H1 (cell line): Measurements from ENCODE around the gene ACER3. TPM values are rescaled to one million over a fixed set of nuclear protein-coding genes. Genes with fewer than 3 reads are reported as not detected.

Experiments
- CTCF ChIA-PET: fragments of 300-600 bp; sonication (Branson Sonifier 250); formaldehyde crosslinking; loops from one replicate; lab custom pipeline; 2021; ENCODE audit not compliant: partially characterized antibody; lab: Charles Lee
- POLR2A ChIA-PET: fragments of 300-600 bp; sonication (Branson Sonifier 250); formaldehyde crosslinking; loops from one replicate; lab custom pipeline; 2021; ENCODE audit warnings: inconsistent platforms; ENCODE audit not compliant: partially characterized antibody; lab: Charles Lee
- DNase-seq, 2 experiments: peaks; one replicate each; pipeline versions ENCODE4 v3.0.0 to v3.0.0-alpha.2; 2010 to 2022; ENCODE audit warnings: low spot score in 2 of 2, low read depth in 1 of 2, mixed read lengths in 1 of 2
- FAIRE-seq: peaks from 2 replicates; lab custom pipeline; 2011; peaks lifted over from hg19 to GRCh38; lab: Jason Lieb, UNC
- H2AFZ ChIP-seq: 2 replicates; pipeline ENCODE4 v1.8.1; 2012; ENCODE audit warnings: low read length, inconsistent platforms
- H2AK5ac ChIP-seq: 2 replicates; pipeline ENCODE4 v1.6.1; 2013; ENCODE audit warnings: low read depth, low read length
- H2BK120ac ChIP-seq: replicated peaks from 2 replicates; pipeline ENCODE3; 2013; ENCODE audit warnings: low read depth, low read length, inconsistent platforms
- H2BK12ac ChIP-seq: 2 replicates; pipeline ENCODE4 v1.6.1; 2013; ENCODE audit warnings: low read depth, low read length
- H2BK15ac ChIP-seq: 2 replicates; pipeline ENCODE4 v1.6.1; 2013; ENCODE audit warnings: low read length
- H2BK20ac ChIP-seq: 2 replicates; pipeline ENCODE4 v1.6.1; 2013; ENCODE audit warnings: low read length
- H2BK5ac ChIP-seq: 2 replicates; pipeline ENCODE4 v1.6.1; 2013; ENCODE audit warnings: low read depth, low read length
- H3K14ac ChIP-seq: 2 replicates; pipeline ENCODE4 v1.6.1; 2013; ENCODE audit warnings: inconsistent platforms; ENCODE audit not compliant: insufficient read length
- H3K18ac ChIP-seq: 2 replicates; pipeline ENCODE4 v1.6.1; 2013; ENCODE audit warnings: low read length; ENCODE audit errors: extremely low read depth
- H3K23ac ChIP-seq: 2 replicates; pipeline ENCODE4 v1.6.1; 2013; ENCODE audit warnings: inconsistent platforms; ENCODE audit not compliant: insufficient read length
- H3K23me2 ChIP-seq: 2 replicates; pipeline ENCODE4 v1.6.1; 2013; ENCODE audit warnings: low read depth, low read length
- H3K27ac ChIP-seq: 2 replicates; pipeline ENCODE4 v1.6.1; 2011; ENCODE audit warnings: low read depth, low read length, inconsistent platforms
- H3K27me3 ChIP-seq, 4 experiments: replicated peaks in 1 of 4; 1 replicate in 1 of 4; 2 replicates in 3 of 4; pipeline versions ENCODE4 v1.6.1 to v1.8.1; 2011 to 2013; ENCODE audit warnings: low read length in 3 of 4, mild to moderate bottlenecking in 3 of 4, inconsistent platforms in 2 of 4, mixed read lengths in 2 of 4, moderate library complexity in 1 of 4; ENCODE audit not compliant: control insufficient read depth in 3 of 4, insufficient read depth in 3 of 4; ENCODE audit errors: extremely low read depth in 1 of 4
- H3K36me3 ChIP-seq, 4 experiments: 2 replicates each; pipeline versions ENCODE4 v1.6.1 to v1.8.1; 2011 to 2013; ENCODE audit warnings: mild to moderate bottlenecking in 4 of 4, low read length in 3 of 4, moderate library complexity in 2 of 4, control low read depth in 1 of 4, inconsistent platforms in 1 of 4; ENCODE audit not compliant: insufficient read depth in 4 of 4, control insufficient read depth in 2 of 4
- H3K4ac ChIP-seq: replicated peaks from 2 replicates; pipeline ENCODE3; 2013; ENCODE audit warnings: low read length, low read depth, mixed read lengths, inconsistent platforms; ENCODE audit not compliant: insufficient read length
- H3K4me1 ChIP-seq, 4 experiments: replicated peaks in 1 of 4; 1 replicate in 1 of 4; 2 replicates in 3 of 4; pipeline versions ENCODE4 v1.6.1 to v1.8.1; 2011 to 2013; ENCODE audit warnings: low read length in 3 of 4, inconsistent platforms in 2 of 4, mixed read lengths in 1 of 4; ENCODE audit not compliant: insufficient read depth in 4 of 4, control insufficient read depth in 3 of 4
- H3K4me2 ChIP-seq, 2 experiments: 2 replicates each; pipeline versions ENCODE4 v1.6.1 to v1.8.1; 2011 to 2013; ENCODE audit warnings: low read depth in 2 of 2, low read length in 2 of 2, control low read depth in 1 of 2, inconsistent platforms in 1 of 2, mild to moderate bottlenecking in 1 of 2; ENCODE audit not compliant: insufficient read depth in 1 of 2
- H3K4me3 ChIP-seq, 4 experiments: fragments of 200-600, 300-600 bp in 1 of 4; sonication (generic), shearing (Covaris generic), sonication (Bioruptor Twin) in 1 of 4; 2 replicates each; pipeline versions ENCODE4 v1.5.1 to v1.8.1; 2011 to 2016; ENCODE audit warnings: low read length in 4 of 4, low read depth in 3 of 4, control low read depth in 2 of 4, inconsistent platforms in 2 of 4, mild to moderate bottlenecking in 2 of 4, mixed read lengths in 1 of 4, moderate library complexity in 1 of 4; ENCODE audit not compliant: insufficient read depth in 2 of 4; ENCODE audit errors: extremely low read depth in 1 of 4
- H3K56ac ChIP-seq: replicated peaks from 2 replicates; pipeline ENCODE3; 2013; ENCODE audit warnings: low read depth, mild to moderate bottlenecking, mixed read lengths, low read length, inconsistent platforms; ENCODE audit not compliant: insufficient read length
- H3K79me1 ChIP-seq: 2 replicates; pipeline ENCODE4 v1.6.1; 2013; ENCODE audit warnings: low read depth, low read length, control low read depth
- H3K79me2 ChIP-seq, 2 experiments: 2 replicates each; pipeline versions ENCODE4 v1.6.1 to v1.8.1; 2012 to 2013; ENCODE audit warnings: low read length in 2 of 2, mild to moderate bottlenecking in 2 of 2, inconsistent platforms in 1 of 2; ENCODE audit not compliant: insufficient read depth in 2 of 2, control insufficient read depth in 1 of 2
- H3K9ac ChIP-seq, 4 experiments: replicated peaks in 1 of 4; 1 replicate in 1 of 4; 2 replicates in 3 of 4; pipeline versions ENCODE4 v1.6.1 to v1.8.1; 2011 to 2013; ENCODE audit warnings: low read depth in 3 of 4, low read length in 3 of 4, control low read depth in 2 of 4, mild to moderate bottlenecking in 2 of 4, moderate library complexity in 2 of 4, inconsistent platforms in 1 of 4; ENCODE audit errors: extremely low read depth in 1 of 4
- H3K9me3 ChIP-seq, 2 experiments: 2 replicates each; pipeline versions ENCODE4 v1.6.1 to v1.8.1; 2012 to 2013; ENCODE audit warnings: mild to moderate bottlenecking in 2 of 2, moderate library complexity in 2 of 2, control low read depth in 1 of 2, inconsistent platforms in 1 of 2, low read depth in 1 of 2, low read length in 1 of 2, mixed read lengths in 1 of 2; ENCODE audit not compliant: insufficient read depth in 2 of 2
- H4K20me1 ChIP-seq, 2 experiments: replicated peaks in 1 of 2; 2 replicates each; pipeline versions ENCODE3 to v1.8.1; 2011 to 2013; ENCODE audit warnings: inconsistent platforms in 2 of 2, low read length in 2 of 2, mild to moderate bottlenecking in 1 of 2; ENCODE audit not compliant: insufficient read depth in 2 of 2, control insufficient read depth in 1 of 2
- H4K5ac ChIP-seq: 2 replicates; pipeline ENCODE4 v1.6.1; 2013; ENCODE audit warnings: low read length, low read depth, mixed read lengths, inconsistent platforms; ENCODE audit not compliant: insufficient read length
- H4K8ac ChIP-seq: 2 replicates; pipeline ENCODE4 v1.8.0; 2013; ENCODE audit warnings: mild to moderate bottlenecking, moderate library complexity, low read length, inconsistent platforms; ENCODE audit not compliant: insufficient read depth; ENCODE audit errors: extremely low read depth
- H4K91ac ChIP-seq: replicated peaks from 2 replicates; pipeline ENCODE3; 2013; ENCODE audit warnings: low read length, mixed read lengths, inconsistent platforms; ENCODE audit not compliant: insufficient read length
- NANOG ChIP-seq: IDR thresholded peaks from 2 replicates; pipeline ENCODE4 v1.6.1; 2011; ENCODE audit warnings: low read length, low read depth, mild to moderate bottlenecking, inconsistent platforms; ENCODE audit not compliant: insufficient read depth, poor library complexity, severe bottlenecking
- NRF1 ChIP-seq: IDR thresholded peaks from 2 replicates; pipeline ENCODE4 v1.6.1; 2011; ENCODE audit warnings: mild to moderate bottlenecking, low read depth, low read length, improper control_type of control experiment
- WGBS, 2 experiments: shearing (Covaris generic) in 1 of 2; methylation state at CpG; one replicate each; pipeline versions ENCODE4 v1.1.6 to v1.1.7; 2013 to 2015; ENCODE audit warnings: low lambda C conversion rate in 2 of 2, mixed read lengths in 2 of 2, inconsistent platforms in 1 of 2, low coverage in 1 of 2, missing lambda C conversion rate in 1 of 2; ENCODE audit not compliant: insufficient replicate concordance in 2 of 2, insufficient coverage in 1 of 2, insufficient read length in 1 of 2; ENCODE audit errors: extremely low coverage in 1 of 2, missing lambda C conversion rate in 1 of 2; 5-methylcytosine and 5-hydroxymethylcytosine counted together
- polyA plus RNA-seq, 7 experiments: library from polyadenylated mRNA; depleted of rRNA in 3 of 7; stranded (reverse) in 5 of 7; unstranded in 2 of 7; fragments of >200 nt in 5 of 7; fragments of 200-250 nt in 2 of 7; gene quantifications; 1 replicate in 5 of 7; 2 replicates in 1 of 7; 4 replicates in 1 of 7; pipeline versions ENCODE4 v1.2.1 to v1.2.3, GENCODE V29; 2011 to 2013; ENCODE audit warnings: missing spikeins in 2 of 7, mixed read lengths in 2 of 7
- total RNA-seq: library from RNA; stranded (reverse); fragmentation: NEBNext Ultra II Directional; extraction: Animal tissue kit (Norgen Biotek cat#: 25700); gene quantifications from 2 replicates; pipeline ENCODE4 v1.2.1, GENCODE V29; 2021

The ACER3 gene
- total and polyA plus RNA-seq, 2 of the 8 experiments (the other 6 are each of a cell fraction or from before 2014, with no cell fraction given) = 5.7 to 16.2 TPM

DNA sequence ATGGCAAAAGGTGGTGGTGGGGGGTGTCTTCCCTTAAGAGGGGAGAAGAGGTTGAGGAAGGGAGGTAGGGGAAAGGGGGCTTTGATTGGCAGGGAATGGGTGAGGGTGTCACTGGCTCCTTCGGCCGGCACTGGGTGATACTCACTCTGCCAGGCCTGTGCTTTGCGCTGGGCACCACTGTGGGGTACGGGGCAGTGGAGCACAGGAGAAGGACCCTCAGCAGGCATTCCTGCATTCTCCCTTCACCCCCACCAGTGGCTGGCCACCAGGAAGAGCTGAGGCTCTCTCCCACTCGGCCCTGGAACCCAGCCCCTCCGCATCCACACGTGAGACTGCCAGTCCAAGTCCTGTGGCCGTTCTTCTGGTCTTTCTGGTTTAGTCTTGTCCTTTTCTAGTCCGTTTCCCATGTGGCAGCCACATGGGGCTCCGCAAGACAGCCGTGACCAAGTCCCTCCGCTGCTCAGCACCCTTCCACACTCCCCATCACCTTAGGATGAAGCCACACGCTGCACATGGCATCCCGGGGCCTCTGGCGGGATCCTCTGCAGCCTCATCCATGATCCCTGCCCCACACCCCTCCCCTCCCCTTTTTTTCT, 214.0 kb downstream of the ACER3 start:
- H2BK20ac ChIP-seq = no peak overlapping the region
- H4K8ac ChIP-seq = peak overlapping the region; percentile 65
- no peak overlapping the region; a peak in 1 of 7 replicates for H3K9ac ChIP-seq
- no peak overlapping the region for H2AFZ ChIP-seq
- no peaks in the 10 kb centered on the region; the same call in 1 of the 2 replicates for H3K79me1 ChIP-seq
- H3K14ac ChIP-seq = no peak overlapping the region
- WGBS, 2 experiments = 79% methylated on average over 14 of the region's 15 CpGs; no CpG with 5 or more reads in 1 of the 2 experiments
- H3K4me2 ChIP-seq = no peak overlapping the region
- no peak overlapping the region for H2AK5ac ChIP-seq
- no peak overlapping the region for H2BK5ac ChIP-seq
- no peak overlapping the region for H3K4ac ChIP-seq
- FAIRE-seq = no peak
- no peak overlapping the region for H4K91ac ChIP-seq
- no peaks in the 10 kb centered on the region for H3K27me3 ChIP-seq
- no peak overlapping the region for H2BK120ac ChIP-seq
- no peak overlapping the region for H3K27ac ChIP-seq
- H3K9me3 ChIP-seq = no peaks in the 10 kb centered on the region
- H2BK12ac ChIP-seq = no peak overlapping the region
- no peak overlapping the region for H3K23ac ChIP-seq
- POLR2A ChIA-PET = interaction anchor here (0.7 to 1.6 kb wide), 2 partner anchors 8 to 10 kb away, joined by 3 to 7 read pairs; partner anchors contain the start of gene CAPN5
- no peaks in the 10 kb centered on the region for H3K23me2 ChIP-seq
- H3K4me1 ChIP-seq = peaks cover 0 to 4% (median 0%) of the 10 kb centered on the region in 4 experiments; a peak in 2 of 7 replicates
- CTCF ChIA-PET = interaction anchor here (0.8 to 4.5 kb wide), 8 partner anchors 8 to 341 kb away, joined by 3 to 63 read pairs (median 6); partner anchors contain the start of genes CAPN5 and MYO7A
- TF ChIP-seq NANOG (no peak), NRF1 (no peak)
- TF ChIP-seq, all 59 proteins: peak for 0
- no peak overlapping the region for H3K56ac ChIP-seq
- no peak overlapping the region for H3K18ac ChIP-seq
- H4K20me1 ChIP-seq = peaks cover 0 to 2% of the 10 kb centered on the region in 2 experiments
- DNase-seq = no peak
- no peak overlapping the region for H3K4me3 ChIP-seq
- H3K79me2 ChIP-seq = no peaks in the 10 kb centered on the region
- H4K5ac ChIP-seq = no peak overlapping the region
- no peak overlapping the region for H2BK15ac ChIP-seq
- H3K36me3 ChIP-seq = no peaks in the 10 kb centered on the region
